Suppressor macrophage treated with lipopolysaccharide for 4 hours (primary cell): ENCODE data around the gene ZNF664.

Experiments used
- DNase-seq: peaks from one replicate; pipeline ENCODE4 v3.0.0-alpha.2; 2020

ZNF664 gene

GRCh38 chr12:123972457-123973401 is at the start of gene ZNF664, which contains the start of gene CCDC92:
TSS of gene ZNF664 (plus strand) at chr12:123973215. CDS start at chr12:124012145, 38,930 bp downstream.
TSS of gene CCDC92 (minus strand) at chr12:123972831. CDS start at chr12:123944305, 28,526 bp downstream.
- DNase-seq, result peak; percentile 89

- DNase-seq, result no peak
These were observed 49.1 kb upstream of the ZNF664 start for GRCh38 chr12:123923927-123924326.

- DNase-seq, result no peak
These were observed 48.5 kb upstream of the ZNF664 start for GRCh38 chr12:123924539-123924938.

GRCh38 chr12:123928274-123928865 is 44.6 kb upstream of the ZNF664 start:
- DNase-seq, result no peak

- no peak for DNase-seq
These were observed 44.1 kb upstream of the ZNF664 start for GRCh38 chr12:123928897-123929296.

GRCh38 chr12:123929946-123930583 is 43.0 kb upstream of the ZNF664 start:
- DNase-seq, result no peak

- no peak for DNase-seq
These were observed 41.2 kb upstream of the ZNF664 start for GRCh38 chr12:123931686-123932321.

- DNase-seq, result no peak
These were observed 39.8 kb upstream of the ZNF664 start for GRCh38 chr12:123933214-123933613.

- DNase-seq, result no peak
These were observed 38.9 kb upstream of the ZNF664 start for GRCh38 chr12:123934016-123934620.

- DNase-seq, result no peak
These were observed 38.2 kb upstream of the ZNF664 start for GRCh38 chr12:123934829-123935228.

- no peak for DNase-seq
These were observed 37.1 kb upstream of the ZNF664 start for GRCh38 chr12:123935956-123936355.

GRCh38 chr12:123936471-123936870 is 36.5 kb upstream of the ZNF664 start:
- no peak for DNase-seq

- DNase-seq, result no peak
These were observed 35.9 kb upstream of the ZNF664 start for GRCh38 chr12:123936956-123937706.

GRCh38 chr12:123937707-123938591 is 35.1 kb upstream of the ZNF664 start:
- peak; percentile 14 for DNase-seq

- DNase-seq, result no peak
These were observed 34.1 kb upstream of the ZNF664 start for GRCh38 chr12:123938679-123939480.

- no peak for DNase-seq
These were observed 33.0 kb upstream of the ZNF664 start for GRCh38 chr12:123939716-123940626.

- no peak for DNase-seq
These were observed 32.4 kb upstream of the ZNF664 start for GRCh38 chr12:123940627-123940966.

- DNase-seq, result no peak
These were observed 32.0 kb upstream of the ZNF664 start for GRCh38 chr12:123941000-123941399.
